ENCODE measurements around the gene MTCL1.

The MTCL1 gene

DNA sequence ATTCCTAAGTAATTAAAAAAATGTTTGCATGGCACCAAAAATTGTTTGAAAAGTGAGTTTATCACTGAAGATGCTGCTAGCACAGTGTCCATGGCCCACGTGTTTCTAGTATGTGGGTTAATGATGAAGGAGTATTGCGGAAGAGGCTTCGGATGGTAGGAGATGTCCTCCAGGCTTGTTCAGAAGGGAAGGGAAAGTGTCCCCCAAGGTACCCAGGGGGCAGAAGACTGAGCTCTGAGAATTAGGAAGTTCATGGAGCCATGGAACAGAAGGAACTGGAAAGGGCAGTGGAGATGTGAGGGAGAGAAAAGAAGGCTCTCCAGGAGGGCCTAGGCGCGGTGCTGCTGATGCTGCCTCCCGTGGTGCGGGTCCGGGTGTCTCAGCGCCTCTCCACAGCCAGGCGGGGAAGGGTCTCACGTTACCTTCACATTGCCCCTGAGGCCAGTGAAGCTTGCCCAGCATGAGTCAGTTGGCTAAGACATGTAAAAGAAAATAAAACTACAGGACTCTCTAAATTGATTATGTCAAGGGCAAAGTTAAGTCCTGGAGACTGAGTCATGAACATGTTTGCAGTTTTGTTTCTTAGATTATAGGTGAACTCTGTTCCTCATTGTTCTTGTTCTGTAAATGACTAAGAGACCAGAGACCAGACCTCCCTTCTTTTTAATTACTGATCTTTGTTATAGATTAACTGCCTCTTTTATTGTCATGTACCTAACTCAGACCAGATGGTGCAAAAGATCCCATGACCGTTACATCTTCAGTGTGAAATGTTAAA lies 89.0 kb downstream of the MTCL1 start:
- DNase-seq (ENCODE audit: low spot score): peak; percentile 71

DNA sequence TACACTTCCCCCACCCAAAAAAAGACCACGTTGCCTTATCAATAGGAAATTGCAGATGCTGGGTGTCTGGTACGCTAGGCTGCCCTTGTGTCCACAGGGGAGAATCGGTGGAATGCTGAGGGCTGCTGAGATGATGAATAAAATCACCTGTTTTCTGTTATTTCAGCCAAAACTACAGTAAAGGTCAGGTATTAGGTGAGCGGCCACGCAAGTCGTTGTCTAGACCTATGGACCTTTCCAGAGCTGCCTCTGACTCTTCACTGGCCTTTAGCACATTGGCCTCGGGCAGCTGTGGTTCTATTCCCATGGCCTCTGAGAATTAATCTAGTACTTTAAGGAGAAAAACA lies 89.6 kb downstream of the MTCL1 start:
- DNase-seq (ENCODE audit: low spot score): no peak

DNA sequence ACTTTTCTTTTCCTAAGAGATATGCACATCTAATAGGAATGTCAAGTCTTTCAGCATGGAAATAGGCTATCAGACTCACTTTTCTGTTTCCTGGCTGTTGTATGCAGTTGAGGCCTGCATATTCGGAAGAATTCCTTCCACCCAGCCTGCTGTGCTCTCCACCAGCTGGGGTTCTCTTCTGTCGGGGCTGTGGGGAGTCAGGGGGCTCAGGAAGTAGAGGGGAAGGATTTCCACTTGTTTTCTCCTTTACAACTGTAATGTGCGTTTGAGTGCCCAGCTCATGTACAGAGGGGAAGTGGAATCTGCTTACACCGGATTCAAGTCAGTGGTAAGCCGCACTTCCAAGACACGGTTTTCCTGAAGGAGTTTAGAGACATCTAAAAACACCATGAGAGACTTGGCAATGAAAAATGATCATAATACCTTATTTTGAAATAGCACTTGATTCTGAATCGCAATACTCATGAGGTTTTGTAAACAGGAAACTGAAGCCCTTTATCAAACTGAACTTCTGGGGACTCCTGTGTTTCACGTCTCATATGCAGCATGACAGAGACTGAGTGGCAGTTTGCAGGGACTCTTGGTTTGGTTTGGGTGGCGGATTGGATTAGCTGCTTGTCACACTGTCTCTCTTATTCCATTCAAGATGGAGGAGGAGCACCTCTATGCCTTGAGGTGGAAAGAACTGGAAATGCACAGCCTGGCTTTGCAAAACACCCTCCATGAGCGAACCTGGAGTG lies 90.4 kb downstream of the MTCL1 start:
- no peak for DNase-seq (ENCODE audit: low spot score)

DNA sequence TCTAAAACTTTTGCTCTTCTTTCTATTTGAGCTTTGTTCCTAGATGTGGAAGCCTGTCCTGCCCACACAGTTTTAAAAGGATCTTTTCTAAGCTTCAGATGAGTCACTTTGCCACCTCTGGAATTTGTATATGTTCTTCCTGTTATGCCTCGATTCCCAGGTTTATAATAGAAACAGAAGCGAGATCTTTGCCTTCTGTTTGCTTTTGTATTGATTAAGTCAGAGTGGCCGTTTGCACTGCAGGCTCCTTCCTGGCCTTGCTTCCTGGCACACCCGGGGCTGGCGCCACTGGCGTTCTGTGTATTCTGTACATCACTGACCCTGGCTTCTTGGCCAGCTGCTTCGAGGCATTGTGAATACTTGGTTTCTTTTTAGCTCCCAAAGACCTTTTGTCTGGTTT lies 91.8 kb downstream of the MTCL1 start:
- DNase-seq (ENCODE audit: low spot score): peak; percentile 29

DNA sequence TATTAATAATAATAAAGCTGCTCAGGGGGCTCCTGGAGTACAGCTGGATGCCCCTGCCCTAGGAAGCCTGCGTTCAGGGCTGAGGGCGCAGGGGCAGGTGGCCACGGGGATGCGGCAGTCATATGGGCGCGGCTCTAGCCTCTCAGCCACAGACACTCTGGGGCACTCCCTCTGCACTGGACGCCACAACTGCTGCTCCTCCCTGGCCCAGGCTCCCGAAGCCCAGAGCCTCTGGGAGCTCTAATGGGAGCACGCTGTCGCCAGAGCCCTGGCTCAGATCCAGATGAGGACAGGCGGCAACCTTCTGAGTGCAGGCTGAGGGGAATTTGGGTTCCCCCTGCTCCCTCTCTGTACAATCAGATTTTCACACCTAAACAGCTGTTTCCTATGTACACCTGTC lies 93.6 kb downstream of the MTCL1 start:
- DNase-seq (ENCODE audit: low spot score): peak; percentile 70

DNA sequence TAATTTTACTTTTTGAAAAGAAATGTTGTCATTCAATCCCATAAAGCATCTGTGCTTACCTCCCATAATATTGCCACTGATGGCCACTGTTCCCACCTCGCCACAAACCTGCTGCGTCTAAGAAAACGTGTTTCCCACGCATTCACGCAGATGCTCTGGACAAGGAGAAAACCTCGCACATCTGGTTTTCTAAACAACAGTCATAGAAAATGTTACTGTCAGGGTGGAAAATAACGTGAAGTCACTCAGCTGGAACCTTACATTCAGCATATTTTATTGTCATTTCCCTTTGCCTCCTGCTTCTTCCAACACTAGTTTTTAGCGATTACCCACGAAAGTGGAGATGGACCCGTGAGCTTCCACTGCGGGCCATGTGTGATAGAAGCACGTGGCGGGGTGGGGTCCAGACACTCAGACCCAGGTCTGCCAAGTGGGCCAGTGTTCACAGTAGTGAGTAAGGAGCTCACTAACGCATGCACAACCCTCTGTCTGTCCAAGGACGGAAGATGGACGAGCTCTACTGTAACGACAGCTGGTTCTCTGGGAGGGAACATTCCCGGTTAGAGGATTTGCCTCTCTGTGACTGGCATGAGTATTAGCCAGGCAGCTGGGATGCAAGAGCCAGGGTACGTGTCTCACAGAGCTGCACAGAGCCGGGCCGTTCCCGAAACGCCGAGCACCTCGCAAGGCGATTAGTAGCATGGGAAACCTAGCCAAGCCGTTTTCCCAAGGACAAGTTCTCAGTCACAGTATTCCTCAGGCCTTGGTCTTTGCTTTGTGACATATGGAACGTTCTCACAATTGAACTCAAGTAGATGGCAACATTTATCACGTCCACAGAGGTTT lies 94.5 kb downstream of the MTCL1 start:
- no peak for DNase-seq (ENCODE audit: low spot score)

DNA sequence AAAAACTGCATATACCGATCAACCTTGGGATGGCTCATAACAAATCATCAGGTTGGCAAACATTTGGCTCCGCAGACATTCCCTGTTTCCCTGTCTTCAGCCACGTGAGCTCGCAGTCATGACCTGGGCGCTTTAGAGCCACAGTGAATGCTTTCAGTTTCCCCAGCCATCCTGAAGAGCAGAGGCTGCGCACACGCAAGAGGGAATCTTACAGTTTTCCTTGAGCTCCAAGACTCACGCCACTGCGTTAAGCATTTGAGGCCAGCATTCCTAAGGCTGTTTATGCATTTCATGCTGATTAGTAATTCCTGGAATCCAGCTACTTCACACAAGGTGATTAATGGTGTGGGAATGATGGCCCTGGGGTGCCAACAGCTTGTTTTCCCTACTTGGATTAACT lies 95.1 kb downstream of the MTCL1 start:
- DNase-seq (ENCODE audit: low spot score): peak; percentile 41

DNA sequence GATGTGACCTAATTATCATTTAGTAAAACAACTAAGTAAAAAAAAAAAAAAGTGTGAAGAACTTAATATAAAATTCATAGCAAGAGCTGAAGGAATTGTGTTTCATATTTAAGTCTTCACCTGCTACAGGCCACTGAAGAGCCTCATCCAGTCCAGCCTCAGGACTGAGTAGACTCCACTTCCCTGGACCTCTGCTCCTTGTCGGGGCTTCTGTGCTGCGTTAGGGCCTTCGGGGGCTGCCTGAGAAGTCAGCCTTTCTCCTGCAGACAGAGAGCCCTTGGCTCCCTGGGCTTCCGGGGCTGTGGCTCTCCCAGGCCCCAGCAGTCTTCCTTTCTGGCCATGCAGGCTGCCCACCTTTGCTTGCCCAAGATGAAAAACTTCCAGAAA lies 95.5 kb downstream of the MTCL1 start:
- DNase-seq (ENCODE audit: low spot score): no peak

DNA sequence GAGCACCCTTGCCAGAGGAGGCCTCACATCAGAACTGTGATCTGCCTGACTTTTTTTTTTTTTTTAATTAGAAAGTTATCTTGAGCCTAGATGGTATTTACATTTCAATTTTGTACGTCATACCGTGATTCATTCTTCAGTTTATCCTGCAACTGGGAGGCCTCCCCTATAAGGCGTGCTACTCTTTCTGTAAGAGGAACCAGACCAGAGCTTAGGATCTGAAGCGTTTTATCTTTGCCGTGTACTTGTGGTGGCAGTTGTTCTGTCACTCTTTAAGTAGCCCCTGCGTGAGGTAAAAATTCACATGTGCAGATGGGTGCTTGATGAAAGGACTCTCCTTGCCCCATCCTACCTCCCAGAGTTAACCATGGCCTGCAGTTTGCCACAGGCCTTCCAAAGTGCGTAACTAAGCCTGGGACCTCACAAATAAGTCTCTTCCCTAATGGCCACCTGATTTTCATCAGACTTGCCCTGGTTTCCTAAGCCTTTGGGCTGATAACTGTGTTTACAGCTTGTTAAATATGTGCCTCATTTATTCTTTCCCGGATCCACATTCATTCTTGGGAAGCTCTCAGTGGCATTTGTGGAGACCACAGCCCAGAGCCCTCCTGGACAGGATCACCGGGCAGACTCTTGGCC lies 96.0 kb downstream of the MTCL1 start:
- no peak for DNase-seq (ENCODE audit: low spot score)

DNA sequence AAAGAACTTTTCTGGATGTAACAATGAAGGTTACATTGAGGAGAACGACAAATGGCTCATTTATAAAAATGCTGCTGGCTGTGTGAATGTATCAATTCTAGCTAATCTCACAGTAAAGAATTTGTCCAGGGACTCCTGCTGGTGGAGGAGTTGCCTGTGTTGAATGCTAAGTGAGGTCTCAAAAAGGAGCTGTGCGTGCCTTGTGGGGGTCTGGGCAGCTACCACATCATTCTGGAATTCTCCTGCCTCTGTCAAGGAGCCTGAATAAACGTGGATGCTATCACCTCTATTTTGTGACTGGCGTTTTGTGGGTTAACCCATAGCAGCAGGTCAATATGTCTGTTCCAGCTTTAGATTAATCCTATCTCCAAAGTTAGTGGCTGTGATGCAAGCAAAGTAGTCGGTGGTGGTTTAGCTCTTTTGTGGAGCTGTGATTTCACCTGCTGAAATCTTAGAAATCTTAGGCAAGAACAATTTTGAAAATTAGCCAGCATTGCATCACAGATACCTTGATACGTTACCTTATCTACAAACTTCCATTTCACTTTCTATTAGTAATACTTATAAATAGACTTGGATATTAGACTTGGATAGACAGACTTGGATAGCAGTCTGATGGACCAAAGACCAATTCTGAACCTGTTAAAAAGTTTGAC lies 96.8 kb downstream of the MTCL1 start:
- no peak for DNase-seq (ENCODE audit: low spot score)

DNA sequence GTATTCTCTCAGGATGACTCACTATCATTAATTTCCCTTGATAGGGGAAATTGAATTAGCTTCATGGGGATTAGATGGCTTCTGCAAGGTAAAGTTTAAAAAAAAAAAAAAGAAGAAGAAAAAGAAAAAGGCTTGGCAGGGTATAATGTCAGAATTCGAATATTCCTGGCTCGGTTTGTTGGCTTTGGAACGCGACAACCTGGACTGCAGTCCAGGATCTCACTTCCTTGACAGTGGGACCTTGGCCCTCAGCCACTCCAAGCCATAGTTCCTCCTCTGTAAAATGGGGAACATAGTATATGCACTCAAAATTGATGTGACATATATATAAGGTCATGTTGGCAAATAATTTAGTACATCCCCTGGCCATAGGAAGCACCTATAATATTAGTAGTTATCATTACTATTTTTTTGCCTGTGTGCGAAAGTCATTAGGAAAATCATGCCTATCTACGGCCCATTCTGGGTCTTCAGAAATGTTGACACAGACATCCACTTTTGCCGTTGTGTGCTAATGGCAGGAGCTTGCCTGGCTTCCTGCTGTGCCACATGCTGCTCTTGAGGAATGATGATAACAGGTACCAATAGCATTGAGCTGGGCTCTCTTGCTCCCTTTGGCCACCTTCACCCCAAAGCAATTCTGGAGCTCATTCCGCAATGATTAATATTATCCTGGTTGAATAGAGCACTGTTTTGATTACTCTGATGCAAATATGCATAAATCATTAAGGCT lies 97.9 kb downstream of the MTCL1 start:
- no peak for DNase-seq (ENCODE audit: low spot score)

DNA sequence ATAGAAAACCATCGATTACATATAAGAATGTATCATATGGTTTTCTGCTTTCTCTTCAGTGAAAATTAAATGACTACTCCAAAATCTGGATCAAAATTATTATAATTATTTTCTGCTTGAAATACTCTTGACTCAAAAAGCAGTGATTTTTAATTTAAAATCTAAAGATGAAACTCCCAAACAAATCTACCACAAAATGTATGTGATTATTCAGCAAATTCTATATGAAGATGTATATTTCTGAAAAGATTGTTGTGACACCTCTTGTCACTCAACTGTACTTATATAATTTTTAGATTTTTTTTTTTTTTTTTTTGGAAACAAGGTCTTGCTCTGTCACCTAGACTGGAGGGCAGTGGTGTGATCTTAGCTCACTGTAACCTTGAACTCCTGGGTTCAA lies 98.6 kb downstream of the MTCL1 start:
- DNase-seq (ENCODE audit: low spot score): no peak

DNA sequence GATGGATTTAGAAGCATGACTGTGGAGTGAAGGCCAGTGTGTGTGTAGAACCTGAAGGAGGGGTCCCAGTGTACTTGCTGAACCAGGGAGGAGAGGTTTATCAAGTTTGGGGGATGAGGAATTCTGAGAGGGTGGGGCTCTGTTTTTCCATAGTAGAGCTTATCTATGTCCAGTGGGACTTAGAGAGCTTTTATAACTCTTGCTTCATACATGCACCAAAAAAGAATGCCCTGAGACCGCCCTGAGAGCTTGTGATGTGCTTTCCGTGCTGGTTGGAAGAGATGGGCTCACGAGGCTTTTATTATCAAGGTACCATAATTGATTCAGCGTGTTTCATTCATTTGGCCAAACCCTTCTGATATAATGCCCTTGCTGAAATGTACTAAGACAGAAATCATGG lies 100.2 kb downstream of the MTCL1 start:
- DNase-seq (ENCODE audit: low spot score): no peak

DNA sequence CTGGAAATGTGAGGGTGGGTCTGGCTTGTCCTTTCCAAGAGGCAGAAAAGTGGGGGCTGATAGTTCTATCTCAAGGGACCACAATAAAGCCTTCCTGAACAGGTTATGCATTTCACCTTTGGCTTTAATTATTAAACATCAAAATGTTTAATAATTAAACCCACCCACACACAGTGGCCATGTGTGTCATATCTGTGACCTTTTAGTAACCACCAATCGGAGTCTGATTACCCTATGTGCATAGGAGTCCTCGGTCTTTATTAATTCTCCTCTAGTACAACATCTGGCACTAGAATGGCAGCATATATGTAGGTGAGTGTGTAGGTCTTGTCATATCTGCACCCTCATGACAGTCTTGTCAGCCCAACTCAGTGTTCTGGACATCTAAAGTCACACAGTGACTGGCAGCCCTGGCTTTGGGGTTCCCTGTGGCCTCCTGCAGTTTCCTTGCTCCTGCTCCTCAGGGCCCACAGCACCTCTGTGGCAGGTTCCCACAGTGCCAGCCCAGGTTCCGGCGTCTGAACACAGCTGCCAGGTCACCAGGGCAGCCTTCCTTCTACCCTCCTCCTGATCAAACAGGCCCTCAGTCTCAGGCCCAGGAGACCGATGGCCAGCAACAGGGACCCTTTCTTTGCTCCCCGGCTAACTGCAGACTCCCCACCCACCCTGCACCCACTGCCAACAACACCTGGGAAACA lies 100.9 kb downstream of the MTCL1 start:
- DNase-seq (ENCODE audit: low spot score): no peak

DNA sequence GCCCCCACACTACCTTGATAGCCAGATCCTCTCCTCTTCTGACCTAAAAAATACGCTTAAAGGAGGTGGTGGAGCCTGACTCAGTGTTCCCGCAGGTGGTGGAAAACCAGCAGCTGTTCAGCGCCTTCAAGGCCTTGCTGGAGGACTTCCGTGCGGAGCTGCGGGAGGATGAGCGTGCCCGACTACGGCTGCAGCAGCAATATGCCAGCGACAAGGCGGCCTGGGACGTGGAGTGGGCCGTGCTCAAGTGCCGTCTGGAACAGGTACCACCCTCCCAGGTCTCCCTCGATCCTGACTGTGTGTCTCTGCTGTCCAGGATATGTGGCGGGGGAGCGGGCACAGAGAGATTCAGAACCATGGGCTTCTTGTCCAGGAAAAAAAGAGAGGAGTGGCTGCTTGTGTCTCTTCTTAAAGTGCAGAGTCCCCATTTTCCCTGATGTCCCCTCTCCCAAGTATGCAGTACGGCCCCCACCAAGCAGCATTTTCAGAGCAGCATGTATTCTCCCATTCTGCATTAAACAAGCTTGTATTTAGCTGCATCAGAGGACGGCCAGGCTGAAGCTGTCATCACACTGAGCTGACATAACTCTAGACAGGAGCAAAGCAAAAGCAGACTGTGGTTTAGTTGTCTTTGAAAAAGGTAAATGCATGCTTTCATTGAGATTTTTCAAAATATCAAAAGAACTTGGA lies 101.6 kb downstream of the MTCL1 start:
- DNase-seq (ENCODE audit: low spot score): no peak

DNA sequence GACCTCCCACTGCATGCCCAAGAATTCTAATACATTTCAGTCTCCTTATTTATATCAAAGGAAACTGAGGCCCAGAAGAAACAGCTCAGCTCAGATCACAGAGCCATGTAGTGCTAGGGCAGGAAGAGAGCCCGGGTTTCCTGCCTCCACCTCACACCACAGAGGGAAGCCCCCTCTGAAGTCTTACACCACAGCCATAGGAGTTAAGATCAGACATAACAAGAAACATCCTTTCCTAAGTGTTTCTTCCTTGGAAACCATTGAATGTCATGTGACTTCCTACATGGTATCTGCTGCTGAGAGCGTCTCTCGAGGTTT lies 102.1 kb downstream of the MTCL1 start:
- no peak for DNase-seq (ENCODE audit: low spot score)

DNA sequence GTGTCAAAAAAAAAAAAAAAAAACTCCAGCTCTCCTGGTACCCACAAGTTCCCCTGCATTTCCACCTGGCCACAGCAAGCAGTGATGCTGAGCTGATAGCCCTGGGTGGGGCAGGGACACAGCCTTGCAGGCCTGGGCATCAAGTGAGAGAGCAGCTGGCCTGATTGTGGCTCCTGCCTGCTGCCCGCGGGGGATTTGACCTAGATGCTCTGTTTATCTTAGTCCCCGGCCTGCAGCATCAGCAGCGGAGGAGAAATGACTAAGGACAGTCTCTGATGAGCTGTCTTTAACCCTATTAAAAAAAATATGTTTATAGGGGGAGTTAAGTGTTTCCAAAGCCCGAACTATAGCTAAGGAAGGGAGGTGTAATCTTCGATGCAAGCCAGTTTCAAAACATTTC lies 102.6 kb downstream of the MTCL1 start:
- DNase-seq (ENCODE audit: low spot score): no peak

DNA sequence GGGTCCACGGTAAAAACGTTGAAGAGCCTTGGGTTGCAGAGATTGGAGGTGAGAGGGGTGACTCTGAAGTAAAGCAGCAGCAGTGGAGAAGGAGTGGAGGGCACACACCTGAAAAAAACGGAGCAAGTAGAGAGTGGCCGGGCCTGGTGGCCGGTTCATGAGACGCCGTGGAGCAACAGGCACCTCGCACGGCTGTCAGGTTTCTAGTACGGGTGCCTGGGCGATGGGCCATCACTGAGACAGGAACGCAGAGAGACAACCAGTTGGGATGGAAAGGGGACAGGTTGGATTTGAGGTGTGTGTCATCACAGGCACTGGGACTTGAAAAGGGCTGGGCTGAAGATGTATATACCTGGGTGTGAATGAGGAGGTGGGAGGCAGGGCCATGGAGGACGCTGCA lies 104.2 kb downstream of the MTCL1 start:
- no peak for DNase-seq (ENCODE audit: low spot score)

DNA sequence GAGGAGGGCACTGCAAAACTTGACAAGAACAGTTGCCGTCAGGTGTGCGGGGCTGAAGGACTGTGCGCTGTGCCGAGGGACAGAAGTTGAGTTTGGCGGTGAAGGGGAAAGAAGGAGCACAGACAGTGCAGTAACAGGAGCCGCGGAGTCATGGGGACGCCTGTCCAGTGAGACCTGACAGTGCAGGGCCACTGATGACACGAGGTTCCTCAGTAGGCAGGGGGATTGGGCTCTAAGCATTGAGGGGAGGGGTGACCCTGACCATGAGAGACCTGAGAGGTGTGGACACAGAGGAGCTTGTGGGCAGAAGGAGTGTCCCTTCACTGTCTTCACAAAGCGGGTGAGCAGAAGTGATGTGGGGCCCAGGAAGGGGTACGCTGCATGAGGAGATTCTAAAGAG lies 104.8 kb downstream of the MTCL1 start:
- DNase-seq (ENCODE audit: low spot score): no peak

DNA sequence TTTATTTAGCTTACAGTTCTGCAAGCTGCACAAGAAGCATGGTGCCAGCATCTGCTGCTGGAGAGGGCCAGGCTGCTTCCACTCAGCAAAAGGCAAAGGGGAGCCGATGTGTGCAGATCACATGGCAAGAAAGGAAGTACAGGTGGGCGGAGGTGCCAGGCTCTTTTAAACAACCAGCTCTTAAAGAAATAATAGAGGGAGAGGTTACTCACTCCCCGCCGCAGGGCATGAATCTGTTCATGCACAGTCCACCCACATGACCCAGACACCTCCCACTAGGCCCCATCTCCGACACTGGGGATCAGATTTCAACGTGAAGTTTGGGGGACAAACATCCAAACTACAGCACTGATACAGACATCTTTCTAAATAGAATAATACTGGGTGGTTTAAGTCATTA lies 105.8 kb downstream of the MTCL1 start:
- DNase-seq (ENCODE audit: low spot score): no peak

Data from LoVo (cell line).